ENCODE data around the gene ARHGAP32. TPM values are rescaled to one million over a fixed set of nuclear protein-coding genes. Genes with fewer than 3 reads are reported as not detected.
"Not testable (repeated sequence)": the region's sequence is repeated elsewhere in the genome, so short reads cannot be mapped to it uniquely, and the experiment has no call there.

The ARHGAP32 gene
- total RNA-seq, 1 donor from 2014 or later: 5.3 TPM

DNA sequence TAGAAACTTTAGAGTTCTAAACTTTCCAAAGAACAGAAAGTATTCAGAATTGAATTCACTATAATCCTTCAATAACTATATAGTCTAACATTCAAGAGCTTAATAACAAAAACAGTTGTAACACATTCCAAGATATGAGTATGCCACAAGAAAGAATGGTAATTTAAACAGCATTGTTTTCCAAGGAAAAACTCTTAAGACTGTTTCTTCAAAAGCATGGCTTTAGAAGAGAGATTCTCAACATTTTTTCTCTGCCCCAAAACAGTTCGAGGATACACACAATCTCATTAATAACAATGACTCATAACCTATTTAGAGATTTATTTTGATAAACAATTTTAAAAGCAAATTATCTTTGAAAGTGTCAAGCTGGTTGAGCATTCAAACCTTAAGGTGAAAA is 16.7 kb upstream of the ARHGAP32 start:
- ATAC-seq (no peak), DNase-seq (no peak)
- intact Hi-C loops (cut with micrococcal nuclease): no loop called here

DNA sequence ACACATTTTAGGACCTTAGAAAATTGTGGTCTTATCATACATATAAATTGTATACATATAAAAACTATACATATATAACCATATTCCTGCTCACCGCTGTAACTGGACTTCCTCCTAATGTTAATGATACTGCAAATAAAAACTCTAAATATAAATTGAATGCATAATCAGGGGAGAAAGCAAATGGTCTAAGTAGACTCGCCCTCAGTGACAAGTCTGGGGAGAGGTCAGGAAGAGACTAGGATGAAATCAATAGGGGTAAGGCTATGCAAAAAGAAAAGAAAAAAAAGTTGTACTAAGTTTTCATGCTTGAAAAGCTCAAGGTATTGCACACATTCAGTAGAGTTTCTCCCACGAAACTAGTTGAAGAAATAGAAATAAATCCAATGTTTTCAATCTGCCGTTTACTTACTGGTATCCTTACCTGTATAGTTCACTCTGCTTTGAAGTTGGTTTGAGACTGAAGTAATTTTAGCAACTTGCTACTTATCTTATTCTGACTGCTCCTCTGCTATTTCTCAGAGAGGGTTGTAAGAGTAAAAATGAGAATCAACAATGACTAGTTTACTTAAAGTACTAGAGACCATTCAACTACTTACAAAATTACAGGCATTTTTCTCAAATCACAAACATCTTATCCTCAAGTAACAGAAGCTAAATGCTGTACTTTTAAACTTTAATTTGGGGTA is 12.2 kb upstream of the ARHGAP32 start:
- no peak for ATAC-seq
- no peak for DNase-seq
- intact Hi-C loops (cut with micrococcal nuclease): no loop called here

DNA sequence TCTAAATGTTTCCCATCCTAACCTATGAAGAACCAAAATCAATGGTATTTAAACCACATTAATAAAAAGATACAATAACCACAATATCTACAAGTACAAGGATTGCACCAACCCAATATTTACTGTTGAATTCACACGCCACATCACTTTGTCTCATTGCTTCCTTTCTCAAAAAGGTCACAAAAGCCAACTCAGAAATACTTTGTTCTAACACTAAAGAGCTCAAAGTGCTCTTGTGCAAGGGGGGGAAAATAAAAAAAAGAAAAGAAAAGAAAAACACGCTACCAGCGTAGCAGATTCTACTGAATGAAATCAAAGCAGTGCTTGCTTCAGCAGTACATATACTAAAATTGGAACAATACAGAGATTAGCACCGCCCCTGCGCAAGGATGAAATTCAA is 10.5 kb upstream of the ARHGAP32 start:
- intact Hi-C loops (cut with micrococcal nuclease): no loop called here
- DNase-seq: no peak
- ATAC-seq: no peak

DNA sequence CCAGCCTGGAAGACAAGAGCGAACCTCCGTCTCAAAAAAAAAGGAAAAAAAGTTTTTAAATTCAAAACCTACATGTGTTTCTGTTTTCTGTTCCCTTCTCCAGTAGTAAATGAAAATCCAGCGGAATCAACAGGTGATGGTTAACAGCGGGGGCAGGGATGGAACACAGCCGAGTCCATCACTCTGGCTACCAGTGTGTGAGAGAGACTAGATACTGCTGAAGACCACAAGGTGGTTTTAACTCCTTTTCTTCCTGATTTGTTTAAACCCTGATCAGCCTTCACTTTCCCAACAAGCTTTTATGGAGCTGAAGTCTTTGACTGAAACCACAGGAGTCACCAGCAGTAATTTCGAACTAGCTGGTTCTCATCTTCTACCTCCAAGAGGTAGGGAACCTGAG is 3.6 kb upstream of the ARHGAP32 start:
- intact Hi-C loops (cut with micrococcal nuclease): no loop called here
- no peak for ATAC-seq
- no peak for DNase-seq

DNA sequence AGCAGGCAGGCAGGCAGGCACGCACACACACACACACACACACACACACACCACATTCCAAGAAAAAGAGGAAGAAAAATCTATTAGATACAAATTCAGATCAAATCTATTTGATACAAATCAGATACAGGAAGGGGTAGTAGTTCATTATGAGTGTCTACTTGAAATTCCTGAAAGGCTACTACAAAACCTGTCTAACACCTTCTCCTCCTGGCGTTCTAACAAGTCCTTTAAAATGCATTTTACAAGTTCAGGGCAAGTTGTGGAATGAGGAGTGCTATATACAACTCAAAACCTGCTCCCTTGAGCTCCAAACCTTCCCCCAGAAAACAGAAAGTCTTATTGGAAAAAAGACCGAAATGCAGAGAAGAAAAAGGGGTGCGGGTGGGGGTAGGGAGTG is 476 bp downstream of the ARHGAP32 start:
- no peak for ATAC-seq
- no peak for DNase-seq
- intact Hi-C loops (cut with micrococcal nuclease): no loop called here

DNA sequence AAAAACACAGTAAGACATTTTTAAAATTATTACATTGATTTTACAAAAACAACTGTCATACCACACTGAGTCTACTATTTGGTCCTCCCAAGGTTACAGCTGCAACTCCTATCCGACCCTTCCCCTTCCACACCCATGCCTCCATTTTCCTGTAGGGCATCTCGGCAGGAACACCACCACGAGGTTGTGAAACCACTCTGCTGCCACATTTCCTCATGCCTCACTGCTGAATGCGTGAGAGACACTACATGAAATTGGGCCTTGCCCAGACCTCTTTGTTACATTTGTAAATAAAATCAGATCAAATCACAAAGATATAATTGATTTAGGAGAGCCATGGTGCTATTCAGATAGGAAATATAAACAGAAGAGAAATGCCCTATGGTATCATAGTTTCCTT is 2.0 kb downstream of the ARHGAP32 start:
- DNase-seq: no peak
- no peak for ATAC-seq
- intact Hi-C loops (cut with micrococcal nuclease): no loop called here

DNA sequence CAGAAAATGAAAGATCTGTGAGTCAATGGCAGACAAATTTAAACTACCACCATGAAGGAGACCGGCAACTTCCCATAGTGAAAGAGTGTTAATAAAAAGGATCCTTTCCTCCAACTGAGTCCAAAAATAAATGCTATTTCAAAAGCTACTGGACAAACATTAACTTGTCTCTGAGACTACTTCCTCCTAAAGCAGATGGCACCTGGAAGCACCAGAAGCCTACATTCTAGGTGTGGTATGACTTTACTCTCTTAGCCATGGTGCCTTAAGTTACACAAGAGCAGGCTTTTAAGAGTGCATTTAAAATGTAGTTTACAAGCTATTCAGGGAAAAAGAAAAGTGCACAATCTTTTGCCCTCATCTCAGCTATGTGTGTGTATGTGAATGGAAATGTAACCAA is 2.5 kb downstream of the ARHGAP32 start:
- intact Hi-C loops (cut with micrococcal nuclease): no loop called here
- DNase-seq: no peak
- no peak for ATAC-seq

DNA sequence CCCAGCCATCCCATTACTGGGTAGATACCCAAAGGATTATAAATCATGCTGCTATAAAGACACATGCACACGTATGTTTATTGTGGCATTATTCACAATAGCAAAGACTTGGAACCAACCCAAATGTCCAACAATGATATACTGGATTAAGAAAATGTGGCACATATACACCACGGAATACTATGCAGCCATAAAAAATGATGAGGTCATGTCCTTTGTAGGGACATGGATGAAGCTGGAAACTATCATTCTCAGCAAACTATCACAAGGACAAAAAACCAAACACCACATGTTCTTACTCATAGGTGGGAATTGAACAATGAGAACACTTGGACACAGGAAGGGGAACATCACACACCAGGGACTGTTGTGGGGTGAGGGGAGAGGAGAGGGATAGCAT is 7.0 kb downstream of the ARHGAP32 start:
- DNase-seq; intact Hi-C loops (cut with micrococcal nuclease); ATAC-seq: not testable (repeated sequence)

DNA sequence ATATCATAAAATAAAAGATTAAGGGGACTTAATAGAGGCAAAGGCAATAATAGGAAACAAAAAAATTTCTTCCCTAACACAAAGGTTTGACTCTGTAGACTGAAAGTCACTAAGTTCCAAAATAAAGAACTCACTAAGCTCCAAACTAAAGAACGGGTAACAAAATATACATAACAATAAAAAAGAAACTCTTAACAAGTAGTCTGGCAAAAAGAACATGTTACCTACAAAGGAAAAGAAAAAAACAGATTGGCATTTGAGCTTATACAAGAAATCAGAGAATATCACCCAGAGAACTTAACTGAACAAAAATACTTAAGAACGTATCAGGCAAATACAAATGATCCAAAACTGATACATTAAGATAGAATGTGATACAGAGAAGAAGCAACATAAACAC is 7.5 kb downstream of the ARHGAP32 start:
- ATAC-seq: no peak

DNA sequence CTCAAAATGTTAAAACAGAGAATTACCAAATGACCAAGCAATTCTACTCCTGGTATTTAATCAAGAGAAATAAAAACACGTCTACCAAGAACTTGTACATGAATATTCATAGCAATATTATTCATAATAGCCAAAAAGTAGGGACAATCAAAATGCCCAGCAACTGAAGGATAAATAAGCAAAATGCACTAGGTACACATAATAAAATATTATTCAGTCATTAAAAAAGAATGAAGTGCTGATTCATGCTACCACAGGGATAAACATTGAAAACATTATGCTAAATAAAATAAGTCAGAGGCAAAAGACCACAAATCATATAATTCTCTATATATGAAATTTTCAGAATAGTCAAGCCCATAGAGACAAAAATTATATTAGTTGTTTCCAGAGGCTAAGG is 24.8 kb downstream of the ARHGAP32 start:
- ATAC-seq (no peak), DNase-seq (no peak)
- intact Hi-C loops (cut with micrococcal nuclease): no loop called here

More for the DNA sequence above, 7.5 kb downstream of the ARHGAP32 start:
- intact Hi-C loops (cut with micrococcal nuclease): no loop called here
- DNase-seq: no peak

DNA sequence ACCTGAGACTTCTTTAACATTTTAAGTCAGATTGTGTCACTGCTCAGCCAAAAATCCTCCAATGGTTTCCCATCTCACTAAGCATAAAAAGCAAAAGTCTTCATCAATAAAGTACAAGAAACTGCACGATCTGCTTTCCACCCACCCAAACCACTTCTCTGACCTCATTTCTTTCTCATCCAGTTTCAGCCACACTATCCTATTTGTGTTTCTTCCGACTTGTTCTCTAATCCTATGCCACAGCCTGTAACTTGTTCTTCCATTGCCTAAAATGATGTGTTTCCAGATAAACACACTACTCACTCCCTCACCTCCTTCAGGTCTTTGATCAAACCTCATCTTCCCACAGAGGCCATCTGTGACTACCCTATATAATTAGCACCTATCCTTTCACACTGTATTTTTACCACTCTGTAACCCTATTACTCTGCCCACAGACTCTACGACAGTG is 28.4 kb downstream of the ARHGAP32 start:
- DNase-seq: no peak
- no peak for ATAC-seq
- intact Hi-C loops (cut with micrococcal nuclease): no loop called here

DNA sequence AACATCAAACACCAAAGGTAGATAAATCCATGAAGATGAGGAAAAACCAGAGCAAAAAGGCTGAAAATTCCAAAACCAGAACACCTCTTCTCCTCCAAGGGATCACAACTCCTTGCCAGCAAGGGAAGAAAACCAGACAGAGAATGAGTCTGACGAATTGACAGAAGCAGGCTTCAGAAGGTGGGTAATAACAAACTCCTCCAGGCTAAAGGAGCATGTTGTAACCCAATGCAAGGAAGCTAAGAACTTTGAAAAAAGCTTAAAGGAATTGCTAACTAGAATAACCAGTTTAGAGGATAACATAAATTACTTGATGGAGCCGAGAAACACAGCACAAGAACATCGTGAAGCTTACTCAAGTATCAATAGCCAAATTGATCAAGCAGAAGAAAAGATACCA is 35.0 kb downstream of the ARHGAP32 start:
- DNase-seq; intact Hi-C loops (cut with micrococcal nuclease); ATAC-seq: not testable (repeated sequence)

DNA sequence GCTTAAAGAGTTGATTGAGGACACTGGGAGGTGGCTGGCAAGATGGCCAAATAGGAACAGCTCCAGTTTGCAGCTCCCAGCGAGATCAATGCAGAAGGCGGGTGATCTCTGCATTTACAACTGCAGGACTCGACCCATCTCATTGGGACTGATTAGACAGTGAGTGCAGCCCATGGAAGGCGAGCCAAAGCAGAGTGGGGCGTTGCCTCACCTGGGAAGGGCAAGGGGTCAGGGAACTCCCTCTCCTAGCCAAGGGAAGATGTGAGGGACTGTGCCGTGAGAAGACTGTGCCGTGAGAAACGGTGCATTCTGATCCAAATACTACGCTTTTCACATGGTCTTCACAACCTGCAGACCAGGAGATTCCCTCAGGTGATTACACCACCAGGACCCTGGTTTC is 36.4 kb downstream of the ARHGAP32 start:
- intact Hi-C loops (cut with micrococcal nuclease): no loop called here
- no peak for ATAC-seq

DNA sequence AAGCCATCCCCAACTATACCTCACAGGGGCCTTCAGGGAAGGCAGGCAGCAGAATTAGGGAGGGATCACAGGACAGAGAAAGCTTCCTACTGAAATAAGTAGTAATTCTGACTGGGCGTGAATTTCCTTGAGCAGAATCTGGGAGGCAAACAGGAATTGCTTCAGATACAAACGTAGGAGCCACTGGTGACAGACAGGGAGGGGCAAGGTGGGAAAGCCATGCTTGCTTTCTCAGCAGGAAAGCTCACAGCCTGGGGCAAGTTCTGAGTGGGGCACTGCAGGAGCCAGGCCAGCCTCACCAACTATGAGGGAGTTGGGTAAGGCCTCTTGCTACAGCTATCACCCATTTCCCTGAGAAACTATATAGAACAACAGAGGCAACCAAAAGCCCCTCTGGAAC is 43.6 kb downstream of the ARHGAP32 start:
- DNase-seq (no peak), ATAC-seq (no peak)
- intact Hi-C loops (cut with micrococcal nuclease): no loop called here

More for the DNA sequence above, 36.4 kb downstream of the ARHGAP32 start:
- DNase-seq: no peak

DNA sequence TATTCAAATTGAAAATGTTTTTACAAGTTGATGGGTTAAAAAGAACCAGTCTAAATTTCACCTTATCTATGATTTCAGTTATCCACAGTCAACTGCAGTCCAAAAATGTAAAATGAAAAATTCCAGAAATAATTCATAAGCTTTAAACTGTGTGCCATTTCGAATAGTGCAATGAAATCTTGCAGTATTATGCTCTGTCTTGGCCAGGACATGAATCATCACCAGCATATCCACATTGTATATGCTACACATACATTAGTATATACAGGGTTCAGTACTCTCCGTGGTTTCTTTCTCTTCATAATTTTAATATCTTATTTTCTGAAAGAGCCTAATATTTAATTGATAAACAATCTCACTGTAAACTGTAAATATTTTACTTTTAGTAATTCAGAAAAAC is 45.9 kb downstream of the ARHGAP32 start:
- intact Hi-C loops (cut with micrococcal nuclease): no loop called here
- no peak for ATAC-seq
- DNase-seq: no peak

DNA sequence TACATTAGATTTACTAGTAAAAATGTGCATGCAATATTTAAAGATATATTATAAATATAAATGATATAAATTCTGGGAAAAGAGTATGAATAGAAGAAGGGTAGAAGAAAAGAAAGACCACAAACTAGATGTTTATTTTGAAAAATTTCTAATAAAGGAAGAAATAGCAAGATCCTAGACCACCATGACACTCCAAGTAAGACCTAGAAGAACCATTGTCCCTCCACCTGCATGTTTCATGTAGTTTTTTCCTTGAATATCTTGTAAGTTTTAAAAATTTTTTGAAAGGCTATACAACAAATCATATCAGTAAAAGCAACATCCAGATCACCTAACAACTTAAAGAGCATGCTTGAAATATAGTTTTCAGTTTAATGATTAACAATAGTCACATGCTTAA is 46.8 kb downstream of the ARHGAP32 start:
- no peak for ATAC-seq
- intact Hi-C loops (cut with micrococcal nuclease): no loop called here
- no peak for DNase-seq

DNA sequence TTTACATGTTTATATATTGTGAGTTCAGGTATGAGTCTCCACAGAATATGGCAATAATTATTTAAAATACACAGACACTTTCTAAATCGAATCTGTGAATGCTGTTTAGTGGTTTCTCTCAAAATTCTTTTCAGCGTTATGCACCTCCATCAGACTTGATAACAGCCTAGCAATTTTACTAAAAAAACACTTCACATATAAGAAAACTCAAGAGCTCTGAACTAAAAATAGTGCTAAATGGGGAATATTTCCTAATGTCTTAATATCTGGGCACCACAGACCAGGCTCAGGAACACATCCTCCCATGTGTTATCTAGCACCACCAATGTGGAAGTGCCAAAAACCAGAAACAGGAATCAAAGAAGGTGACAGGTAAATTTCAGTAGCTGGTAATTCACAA is 47.9 kb downstream of the ARHGAP32 start:
- DNase-seq (no peak), ATAC-seq (no peak)
- intact Hi-C loops (cut with micrococcal nuclease): no loop called here

DNA sequence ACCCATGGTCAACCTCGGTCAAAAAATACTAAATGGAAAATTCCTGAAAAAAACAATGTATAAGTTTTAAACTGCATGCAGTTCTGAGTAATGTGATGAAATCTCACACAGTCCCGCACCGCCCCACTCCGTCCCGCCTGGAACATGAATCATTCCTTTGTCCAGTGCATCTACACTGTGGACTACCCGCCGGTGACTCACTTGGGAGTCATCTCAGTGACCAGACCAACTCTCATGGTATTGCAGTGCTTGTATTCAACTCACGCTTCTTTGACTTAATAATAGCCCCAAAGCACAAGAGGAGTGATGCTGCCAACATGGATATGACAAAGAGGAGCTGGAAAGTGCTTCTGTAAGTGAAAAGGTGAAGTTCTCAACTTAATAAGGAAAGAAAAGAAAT is 48.8 kb downstream of the ARHGAP32 start:
- intact Hi-C loops (cut with micrococcal nuclease): no loop called here
- ATAC-seq: peak; percentile 97
- DNase-seq: peak; percentile 70

DNA sequence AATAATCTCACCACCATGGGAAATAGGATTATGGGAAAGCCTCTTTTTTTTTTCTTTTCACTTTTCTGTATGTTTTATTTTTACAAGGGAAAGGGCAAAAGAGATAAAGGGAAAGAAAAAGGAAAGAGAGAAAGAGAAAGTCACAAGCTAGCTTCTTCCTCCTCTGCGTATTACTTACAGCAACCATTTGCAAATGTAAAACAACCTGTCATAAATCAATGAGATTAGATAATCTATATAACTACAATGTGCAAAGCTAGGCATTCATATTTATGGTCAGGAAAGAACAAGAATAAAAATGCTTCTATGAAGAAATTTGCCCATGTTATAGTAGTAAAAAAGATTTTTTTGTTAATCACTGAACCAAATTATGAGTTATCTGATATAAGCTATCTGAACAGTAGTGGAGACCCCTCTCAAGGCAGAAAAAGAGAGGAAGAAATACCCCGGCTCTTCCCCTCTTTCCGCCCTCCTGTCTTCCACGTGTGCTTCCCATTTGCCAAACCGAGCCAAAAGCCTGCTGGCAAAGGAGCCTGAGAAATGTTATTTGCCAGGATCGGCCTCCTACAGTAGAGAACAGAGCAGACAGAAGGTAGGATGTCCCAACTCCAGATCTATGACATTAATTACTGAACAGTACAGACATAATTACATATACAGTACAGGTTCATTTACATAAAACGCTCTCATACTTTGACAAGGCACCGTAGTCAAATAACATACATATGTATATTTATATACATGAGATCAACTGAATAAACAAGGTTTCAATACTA is 50.2 kb downstream of the ARHGAP32 start:
- intact Hi-C loops (cut with micrococcal nuclease): no loop called here
- ATAC-seq: no peak

DNA sequence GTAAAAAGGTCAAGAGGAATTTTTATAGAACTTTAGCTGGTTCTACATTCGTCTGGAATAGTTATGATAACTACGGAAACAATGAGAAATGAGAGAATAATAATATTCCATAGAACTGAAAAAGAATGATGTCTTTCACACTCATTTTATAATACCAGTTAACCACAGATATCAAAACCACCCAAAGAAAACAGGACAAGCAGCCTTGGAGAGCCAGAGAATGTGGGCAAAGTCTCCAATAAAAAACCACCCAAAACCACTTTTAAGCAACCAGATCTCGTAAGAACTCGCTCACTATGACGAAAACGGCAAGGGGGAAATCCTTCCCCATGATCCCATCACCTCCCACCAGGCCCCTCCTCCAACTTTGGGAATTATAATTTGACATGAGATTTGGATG is 60.8 kb downstream of the ARHGAP32 start:
- no peak for DNase-seq
- intact Hi-C loops (cut with micrococcal nuclease): no loop called here
- ATAC-seq: no peak

More for the DNA sequence above, 50.2 kb downstream of the ARHGAP32 start:
- no peak for DNase-seq

Data from left ventricle myocardium superior (tissue), 1 donor.